Aorta (tissue), 5 donors: Measurements from ENCODE around the gene SH3RF3. TPM values are rescaled to one million over a fixed set of nuclear protein-coding genes. Genes with fewer than 3 reads are reported as not detected.
A peak's percentile ranks its signal among the peaks of the same experiment; 100 is the strongest.

Experiments used
- ATAC-seq: fragments of 200-7000 bp; cut with Tn5 transposase; one replicate; pipeline ENCODE4 v1.9.1; 2022; ENCODE audit warnings: moderate library complexity; ENCODE audit not compliant: low FRiP score
- DNase-seq, 2 donors: peaks; one replicate each; pipeline ENCODE4 v3.0.0-alpha.2; 2020
- H3K27ac ChIP-seq, 2 donors: one replicate each; pipeline ENCODE4 v1.5.1; 2013; ENCODE audit warnings: low read length in 2 of 2, mild to moderate bottlenecking in 2 of 2, moderate library complexity in 2 of 2, control low read depth in 1 of 2, inconsistent platforms in 1 of 2, low read depth in 1 of 2
- H3K27me3 ChIP-seq, 2 donors: one replicate each; pipeline ENCODE4 v1.6.1; 2013; ENCODE audit warnings: control low read depth in 1 of 2, low read length in 1 of 2, mild to moderate bottlenecking in 1 of 2, moderate library complexity in 1 of 2; ENCODE audit not compliant: insufficient read depth in 2 of 2, control insufficient read depth in 1 of 2
- H3K36me3 ChIP-seq, 2 donors: one replicate each; pipeline ENCODE4 v1.6.1; 2013; ENCODE audit warnings: control low read depth in 1 of 2, low read length in 1 of 2, mild to moderate bottlenecking in 1 of 2; ENCODE audit not compliant: insufficient read depth in 2 of 2, control insufficient read depth in 1 of 2
- H3K4me1 ChIP-seq, 2 donors: one replicate each; pipeline ENCODE4 v1.6.1; 2013; ENCODE audit warnings: low read length in 2 of 2, control low read depth in 1 of 2, mild to moderate bottlenecking in 1 of 2, moderate library complexity in 1 of 2; ENCODE audit not compliant: insufficient read depth in 2 of 2, control insufficient read depth in 1 of 2
- H3K4me3 ChIP-seq, 2 donors: one replicate each; pipeline ENCODE4 v1.5.1; 2013; ENCODE audit warnings: low read length in 2 of 2, control low read depth in 1 of 2, mild to moderate bottlenecking in 1 of 2
- H3K9me3 ChIP-seq: one replicate; pipeline ENCODE4 v1.6.1; 2013; ENCODE audit warnings: mild to moderate bottlenecking, low read length; ENCODE audit not compliant: control insufficient read depth
- WGBS, 2 donors: extraction: QIAGEN DNeasy Blood & Tissue Kit; methylation state at CpG; one replicate each; pipeline ENCODE4 v1.1.7; 2013; 5-methylcytosine and 5-hydroxymethylcytosine counted together
- intact Hi-C, 2 donors: fragments of 100-400 bp; cut with DNase I; formaldehyde crosslinking; loops; one replicate each; pipeline versions ENCODE4 v1.14.2 to v1.15.0; 2022
- polyA plus RNA-seq, 2 donors: library from polyadenylated mRNA; stranded (reverse); fragments of 200-250 nt; gene quantifications; one replicate each; pipeline ENCODE4 v1.2.3, GENCODE V29; 2013
- total RNA-seq, 2 donors: library from RNA; stranded (reverse); fragmentation: NEBNext Ultra II Directional; extraction: Animal tissue kit (Norgen Biotek cat#: 25700); gene quantifications; one replicate each; pipeline ENCODE4 v1.2.1, GENCODE V29; 2021
- donor health status: healthy with polysubstance abuse.
- donor health status: Bipolar disorder and iron deficiency.
- donor health status: DM: no; HTN: no; CAD: no.
- donor health status: DM: no; HTN: no; CAD: no.
- donor health status: DM: yes; HTN: yes; CAD: no.

The SH3RF3 gene
- total and polyA plus RNA-seq, 4 donors: 3.1 to 24.4 (median 18.0) TPM

DNA sequence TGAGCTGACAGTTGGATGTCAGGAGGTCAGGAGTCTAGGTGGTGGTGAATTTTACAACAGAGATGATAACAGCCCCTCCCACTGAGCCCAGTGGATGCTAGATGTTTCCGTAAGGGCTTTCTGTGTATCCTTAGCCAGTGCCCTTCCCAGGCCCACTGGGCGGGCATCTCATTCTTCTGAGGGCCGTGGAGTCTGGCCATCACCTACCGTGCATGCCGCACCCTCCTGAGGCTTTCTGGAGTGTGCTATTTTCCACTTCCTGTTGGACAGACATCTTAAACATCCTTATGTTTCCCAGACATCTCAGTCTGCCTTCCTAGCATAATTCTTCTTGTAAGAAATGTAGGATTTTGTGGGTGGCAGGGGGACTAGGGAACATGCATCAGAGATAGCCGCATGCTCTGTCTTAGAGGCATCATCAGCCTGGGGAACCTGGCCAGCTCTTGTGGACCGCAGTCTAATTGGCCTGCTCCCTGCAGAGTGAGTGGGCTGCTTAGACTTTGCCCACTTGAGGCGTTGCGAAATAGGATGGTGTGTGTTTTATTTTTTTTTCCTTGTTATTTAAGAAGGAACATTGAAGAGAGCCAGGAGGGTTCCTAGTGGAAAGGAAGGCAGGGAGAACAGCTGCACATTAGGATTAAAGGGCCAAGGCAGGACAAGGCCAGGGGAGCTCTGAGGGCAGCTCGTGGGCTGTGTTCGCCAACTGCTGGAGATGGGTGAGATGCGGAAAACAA, 135.8 kb downstream of the SH3RF3 start:
- Histone ChIP-seq H3K9me3 (no peaks in the 10 kb centered on the region), H3K36me3 (no peaks in the 10 kb centered on the region), H3K27me3 (no peaks in the 10 kb centered on the region), H3K4me1 (no peaks in the 10 kb centered on the region), H3K4me3 (no peak overlapping the region), H3K27ac (no peak overlapping the region)
- ATAC-seq (peak; percentile 24), DNase-seq (peak in 1 of 2 donors; percentile 69)
- intact Hi-C loops: no loop called here
- WGBS, 2 donors: 26 to 44% methylated on average over 11 to 12 of the region's 12 CpGs

DNA sequence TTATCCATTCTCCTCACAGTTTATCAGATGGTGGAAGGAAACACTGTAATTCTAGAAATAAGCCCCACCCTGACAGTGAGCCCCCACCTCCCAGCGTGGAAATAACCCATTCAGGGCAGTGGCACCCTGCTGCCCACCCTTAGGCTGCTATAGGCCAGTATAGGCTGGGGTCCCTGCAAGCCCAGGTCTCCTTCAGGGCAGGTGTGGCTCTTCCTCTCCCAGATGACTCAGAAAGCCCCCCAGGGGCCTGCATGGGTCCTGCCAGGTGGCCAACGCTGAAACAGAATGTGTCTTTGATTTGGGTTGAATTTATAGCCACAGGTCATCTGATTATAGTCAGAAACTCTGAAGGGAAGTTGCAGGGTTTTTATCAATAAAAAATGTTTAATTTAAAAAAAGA, 136.4 kb downstream of the SH3RF3 start:
- intact Hi-C loops: no loop called here
- ATAC-seq (no peak), DNase-seq (no peak)
- WGBS, 2 donors: 59 to 63% methylated on average over 2 of the region's 2 CpGs
- Histone ChIP-seq H3K27ac (no peak overlapping the region), H3K4me1 (no peaks in the 10 kb centered on the region), H3K27me3 (no peaks in the 10 kb centered on the region), H3K4me3 (no peak overlapping the region), H3K36me3 (no peaks in the 10 kb centered on the region), H3K9me3 (no peaks in the 10 kb centered on the region)

DNA sequence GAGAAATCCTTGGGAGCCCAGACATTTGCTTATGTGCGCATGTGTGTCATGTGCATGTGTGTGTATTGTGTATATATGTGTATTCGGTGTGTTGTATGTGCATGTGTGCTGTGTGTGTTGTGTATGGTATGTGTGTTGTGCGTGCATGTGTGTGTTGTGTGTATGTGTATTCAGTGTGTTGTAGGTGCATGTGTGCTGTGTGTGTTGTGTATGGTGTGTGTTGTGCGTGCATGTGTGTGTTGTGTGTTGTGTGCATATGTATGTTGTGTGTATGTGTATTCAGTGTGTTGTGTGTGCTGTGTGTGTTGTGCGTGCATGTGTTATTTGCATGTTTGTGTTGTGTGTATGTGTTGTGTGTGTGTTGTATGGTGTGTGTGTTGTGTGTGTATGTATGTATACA, 136.9 kb downstream of the SH3RF3 start:
- H3K27me3 ChIP-seq: no peaks in the 10 kb centered on the region
- H3K27ac ChIP-seq: no peak overlapping the region
- no peaks in the 10 kb centered on the region for H3K36me3 ChIP-seq
- no peaks in the 10 kb centered on the region for H3K9me3 ChIP-seq
- intact Hi-C loops: no loop called here
- ATAC-seq (no peak), DNase-seq (no peak)
- no peaks in the 10 kb centered on the region for H3K4me1 ChIP-seq
- no peak overlapping the region for H3K4me3 ChIP-seq
- 84 to 95% methylated on average over 5 of the region's 5 CpGs for WGBS, 2 donors

DNA sequence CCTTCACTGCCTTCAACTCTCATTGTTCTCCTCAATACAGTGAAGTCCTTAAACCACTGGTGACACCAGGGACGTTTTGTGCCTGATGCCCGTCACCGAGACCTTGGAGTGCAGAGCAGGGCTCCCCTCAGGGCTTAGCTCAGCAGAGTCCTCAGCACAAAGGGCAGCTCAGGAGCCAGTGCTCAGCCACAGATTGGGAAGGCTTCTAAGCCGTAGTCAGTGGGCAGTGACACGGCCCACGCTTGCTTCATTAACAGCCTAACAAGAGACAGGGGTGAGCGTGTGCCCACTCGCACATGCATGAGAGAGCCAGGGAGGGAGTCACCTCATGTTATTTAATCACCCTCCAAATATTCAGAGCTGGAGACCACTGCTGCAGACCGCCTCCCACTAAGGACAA, 137.5 kb downstream of the SH3RF3 start:
- DNase-seq (no peak), ATAC-seq (no peak)
- H3K36me3 ChIP-seq: no peaks in the 10 kb centered on the region
- H3K4me1 ChIP-seq: no peaks in the 10 kb centered on the region
- H3K27ac ChIP-seq: no peak overlapping the region
- no peaks in the 10 kb centered on the region for H3K27me3 ChIP-seq
- no peak overlapping the region for H3K4me3 ChIP-seq
- intact Hi-C loops: no loop called here
- H3K9me3 ChIP-seq: no peaks in the 10 kb centered on the region
- WGBS, 2 donors: 89 to 90% methylated on average over 9 of the region's 9 CpGs

DNA sequence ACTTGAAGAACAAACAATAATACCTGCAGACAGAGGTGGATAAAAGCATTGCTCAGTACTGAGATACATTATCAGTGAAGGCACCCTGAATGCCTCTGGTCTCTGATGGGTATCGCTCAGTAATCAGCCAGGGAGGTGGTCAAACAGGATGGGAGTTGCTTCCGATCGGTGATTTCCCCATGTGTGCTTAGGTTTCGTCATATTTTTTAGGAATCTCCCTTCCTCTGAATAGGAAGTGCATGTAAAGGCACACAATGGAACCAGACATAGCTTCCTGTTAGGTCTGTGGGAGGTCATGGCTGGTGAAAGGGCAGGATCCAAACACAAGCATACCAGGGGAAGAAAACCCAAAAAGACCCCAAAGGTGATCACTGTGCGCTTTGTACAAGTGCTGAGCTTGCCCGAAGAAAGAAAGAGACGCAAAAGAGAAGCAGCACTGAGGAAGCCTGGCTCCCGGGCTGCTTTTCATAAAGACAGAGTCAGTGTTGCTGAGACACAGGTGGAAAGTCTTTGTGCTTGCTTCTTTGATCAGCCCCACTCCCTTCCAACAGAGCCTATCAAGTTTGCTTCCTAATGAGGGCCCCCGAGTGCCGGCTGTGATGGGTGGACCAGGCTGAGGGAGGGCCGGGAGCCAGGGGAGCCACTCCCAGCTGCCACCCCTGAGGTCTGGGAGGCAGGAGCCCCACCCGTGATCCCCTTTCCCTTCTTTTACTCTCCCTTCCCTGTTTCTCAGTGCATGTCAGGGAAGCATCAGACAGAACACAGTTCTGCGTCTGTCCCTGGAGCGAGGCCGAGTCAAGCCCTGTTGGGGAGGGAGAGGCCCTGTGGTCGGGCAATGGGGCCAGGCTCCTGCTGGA, 138.2 kb downstream of the SH3RF3 start:
- intact Hi-C loops: no loop called here
- Histone ChIP-seq H3K9me3 (no peaks in the 10 kb centered on the region), H3K27ac (no peak overlapping the region), H3K4me3 (no peak overlapping the region), H3K27me3 (no peaks in the 10 kb centered on the region), H3K36me3 (no peaks in the 10 kb centered on the region), H3K4me1 (no peaks in the 10 kb centered on the region)
- DNase-seq (no peak), ATAC-seq (no peak)
- 80% methylated on average over 16 of the region's 16 CpGs for WGBS, 2 donors

DNA sequence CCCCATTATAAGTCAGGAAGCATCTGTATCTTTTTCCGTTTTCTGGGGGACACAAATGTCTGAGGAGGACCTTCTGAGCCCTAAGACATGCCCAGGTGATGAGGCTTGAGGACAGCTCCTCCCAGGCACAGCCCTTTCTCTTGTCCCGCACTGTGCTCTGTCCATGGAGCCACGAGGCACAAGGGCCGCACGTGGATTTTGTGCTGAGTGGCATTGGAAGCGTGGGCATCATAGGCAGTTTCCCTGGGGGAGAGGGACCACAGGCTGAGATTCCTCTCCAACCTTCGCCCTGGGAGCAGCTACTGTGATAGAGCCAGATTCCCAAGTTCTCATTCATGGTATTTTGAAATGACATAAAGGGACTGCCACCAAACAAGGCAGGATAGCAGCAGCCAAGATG, 139.9 kb downstream of the SH3RF3 start:
- no peak overlapping the region for H3K27ac ChIP-seq
- 93 to 96% methylated on average over 7 of the region's 7 CpGs for WGBS, 2 donors
- no peak overlapping the region for H3K4me3 ChIP-seq
- ATAC-seq: no peak
- H3K27me3 ChIP-seq: no peaks in the 10 kb centered on the region
- no peaks in the 10 kb centered on the region for H3K36me3 ChIP-seq
- intact Hi-C loops: no loop called here
- no peaks in the 10 kb centered on the region for H3K4me1 ChIP-seq
- H3K9me3 ChIP-seq: no peaks in the 10 kb centered on the region
- no peak for DNase-seq

DNA sequence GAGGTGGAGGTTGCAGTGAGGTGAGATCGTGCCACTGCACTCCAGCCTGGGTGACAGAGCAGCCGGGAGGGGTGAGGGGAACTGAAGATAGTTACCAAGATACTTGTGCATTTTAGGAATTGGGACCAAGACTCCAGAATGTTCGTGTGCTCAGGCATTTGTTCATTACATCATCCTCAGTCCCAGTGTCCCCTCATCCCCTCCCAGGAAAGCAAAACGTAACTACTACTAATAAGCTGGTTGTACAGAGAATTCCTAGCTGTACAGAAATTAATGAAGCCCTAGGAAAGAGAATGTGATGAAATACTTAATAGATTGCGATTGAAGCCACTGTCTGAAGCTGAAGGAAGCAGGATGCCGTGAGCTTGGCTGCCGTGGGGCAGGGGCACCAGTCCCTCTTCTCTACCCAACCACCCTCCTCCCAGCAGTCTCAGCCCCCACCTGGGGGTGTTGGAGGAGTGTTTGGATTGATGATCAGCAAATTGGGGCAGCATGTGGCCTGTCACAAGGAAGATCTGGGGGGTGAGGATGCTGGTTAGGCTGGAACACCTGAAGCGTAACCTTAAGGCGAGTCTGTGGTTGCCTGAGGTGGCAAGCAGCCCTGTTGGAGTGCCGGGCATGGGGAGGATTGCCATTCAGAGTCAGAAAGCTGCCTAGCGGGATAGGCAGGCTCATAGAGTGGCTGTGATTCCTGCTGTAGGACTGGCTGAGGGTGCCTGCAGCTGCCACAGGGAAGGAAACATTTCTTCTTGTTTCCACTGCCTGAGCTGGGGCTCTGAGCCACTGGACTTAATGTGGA, 140.9 kb downstream of the SH3RF3 start:
- ATAC-seq (no peak), DNase-seq (no peak)
- H3K9me3 ChIP-seq: no peaks in the 10 kb centered on the region
- H3K4me1 ChIP-seq: no peaks in the 10 kb centered on the region
- WGBS, 2 donors: 84 to 86% methylated on average over 11 of the region's 11 CpGs
- intact Hi-C loops: no loop called here
- no peaks in the 10 kb centered on the region for H3K27me3 ChIP-seq
- H3K36me3 ChIP-seq: no peaks in the 10 kb centered on the region
- no peak overlapping the region for H3K4me3 ChIP-seq
- no peak overlapping the region for H3K27ac ChIP-seq

DNA sequence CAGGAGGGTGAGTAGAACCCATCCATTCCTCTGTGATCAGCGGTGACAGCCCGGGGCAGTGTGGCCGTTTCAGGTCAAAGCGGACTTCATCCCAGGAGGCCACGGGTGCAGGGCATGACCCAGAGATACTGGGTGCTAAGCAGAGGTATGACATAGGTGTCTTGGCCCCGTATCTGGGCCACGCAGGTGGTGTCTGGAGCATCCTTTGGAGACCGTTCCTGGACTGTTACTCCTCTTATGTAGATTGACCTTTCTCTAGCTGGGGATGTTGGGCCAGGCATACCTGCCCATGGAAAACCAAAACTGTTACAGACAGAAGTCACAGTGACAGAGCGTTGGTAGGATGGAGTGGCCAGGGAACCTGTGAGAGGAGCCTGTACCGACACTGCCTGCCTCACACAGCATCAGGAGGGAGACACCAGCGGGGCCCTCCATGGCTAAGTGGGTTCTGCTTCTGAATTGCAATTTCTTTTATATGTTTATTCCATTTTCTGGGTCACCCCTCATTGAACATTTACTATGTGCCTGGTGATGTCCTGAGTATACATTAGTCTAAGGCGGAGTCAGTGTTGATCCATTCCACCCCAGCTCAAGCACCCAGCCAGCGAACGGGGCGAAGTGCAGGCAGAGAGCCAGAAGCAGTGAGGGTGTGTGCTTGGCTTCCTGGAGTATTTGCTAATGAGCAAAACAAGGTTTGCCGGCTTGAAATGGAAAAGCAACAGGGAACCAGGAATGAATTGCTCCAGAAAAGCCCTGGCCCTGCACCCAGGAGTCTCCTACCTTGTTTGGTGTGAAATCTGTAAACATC, 141.7 kb downstream of the SH3RF3 start:
- Histone ChIP-seq H3K27me3 (no peaks in the 10 kb centered on the region), H3K4me1 (no peaks in the 10 kb centered on the region), H3K4me3 (no peak overlapping the region), H3K27ac (no peak overlapping the region), H3K36me3 (no peaks in the 10 kb centered on the region), H3K9me3 (no peaks in the 10 kb centered on the region)
- WGBS, 2 donors: 67 to 73% methylated on average over 16 of the region's 16 CpGs
- ATAC-seq: no peak
- intact Hi-C loops: no loop called here
- DNase-seq: no peak
